Activated gamma-delta T cell (primary cell): Measurements from ENCODE around the gene RASSF8.
"Not testable (repeated sequence)": the region's sequence is repeated elsewhere in the genome, so short reads cannot be mapped to it uniquely, and the experiment has no call there.

Experiments used
- DNase-seq: peaks from one replicate; lab custom pipeline; 2025; lab: John Stamatoyannopoulos, UW

The RASSF8 gene

GRCh38 chr12:26029736-26030022, 71.2 kb downstream of the RASSF8 start:
- DNase-seq, result no peak

- no peak for DNase-seq
These were observed 71.9 kb downstream of the RASSF8 start for GRCh38 chr12:26030371-26030770.

- DNase-seq, result no peak
These were observed 72.8 kb downstream of the RASSF8 start for GRCh38 chr12:26031318-26031717.

GRCh38 chr12:26031827-26032226, 73.3 kb downstream of the RASSF8 start:
- no peak for DNase-seq

- no peak for DNase-seq
These were observed 73.8 kb downstream of the RASSF8 start for GRCh38 chr12:26032290-26032689.

- DNase-seq, result no peak
These were observed 74.3 kb downstream of the RASSF8 start for GRCh38 chr12:26032719-26033241.

- no peak for DNase-seq
These were observed 76.1 kb downstream of the RASSF8 start for GRCh38 chr12:26034371-26035142.

GRCh38 chr12:26036877-26037276, 78.4 kb downstream of the RASSF8 start:
- DNase-seq, result no peak

GRCh38 chr12:26037615-26038220, 79.2 kb downstream of the RASSF8 start:
- no peak for DNase-seq

GRCh38 chr12:26042645-26043044, 84.2 kb downstream of the RASSF8 start:
- no peak for DNase-seq

GRCh38 chr12:26043135-26044006, 84.9 kb downstream of the RASSF8 start:
- DNase-seq, result no peak

- DNase-seq, result no peak
These were observed 85.5 kb downstream of the RASSF8 start for GRCh38 chr12:26044007-26044394.

GRCh38 chr12:26044592-26044991, 86.1 kb downstream of the RASSF8 start:
- no peak for DNase-seq

GRCh38 chr12:26046203-26046602, 87.7 kb downstream of the RASSF8 start:
- no peak for DNase-seq

- DNase-seq, result no peak
These were observed 88.4 kb downstream of the RASSF8 start for GRCh38 chr12:26046906-26047305.

GRCh38 chr12:26047401-26048226, 89.1 kb downstream of the RASSF8 start:
- no peak for DNase-seq

- DNase-seq, result no peak
These were observed 94.2 kb downstream of the RASSF8 start for GRCh38 chr12:26052652-26053051.

GRCh38 chr12:26054383-26054782, 95.9 kb downstream of the RASSF8 start:
- no peak for DNase-seq

GRCh38 chr12:26055087-26055486, 96.6 kb downstream of the RASSF8 start:
- no peak for DNase-seq

GRCh38 chr12:26056335-26056734, 97.9 kb downstream of the RASSF8 start:
- DNase-seq, result no peak

- DNase-seq, result not testable (repeated sequence)
These were observed 98.8 kb downstream of the RASSF8 start for GRCh38 chr12:26057271-26057670.

- no peak for DNase-seq
These were observed 99.8 kb downstream of the RASSF8 start for GRCh38 chr12:26058308-26058707.
